Endothelial cell of umbilical vein (primary cell): ENCODE measurements around the gene LPA. TPM values are rescaled to one million over a fixed set of nuclear protein-coding genes. Genes with fewer than 3 reads are reported as not detected.

ENCODE experiments used
- BruUV-seq: library from RNA; stranded (reverse); fragments of 400-500 nt; replicated peaks from 2 replicates; lab custom pipeline; 2021; lab: Mats Ljungman, UMichigan
- CTCF ChIA-PET: fragments of 300-600, 350-600 bp; sonication (Branson Sonifier 250); formaldehyde crosslinking; loops from one replicate; lab custom pipeline; 2021; ENCODE audit warnings: antibody characterized with exemption, inconsistent platforms; lab: Charles Lee
- POLR2A ChIA-PET: fragments of 300-600, 350-600 bp; sonication (Branson Sonifier 250); formaldehyde crosslinking; loops from one replicate; lab custom pipeline; 2021; ENCODE audit warnings: antibody characterized with exemption, inconsistent platforms; lab: Charles Lee
- DNase-seq: peaks from one replicate; pipeline ENCODE4 v3.0.0-alpha.2; 2011; ENCODE audit warnings: low read depth, low spot score
- FAIRE-seq: peaks from 2 replicates; lab custom pipeline; 2011; peaks lifted over from hg19 to GRCh38; lab: Jason Lieb, UNC
- H2AFZ ChIP-seq: 2 replicates; pipeline ENCODE4 v1.6.0; 2012; ENCODE audit warnings: low read depth, low read length, control low read depth, inconsistent platforms
- H3K27ac ChIP-seq: 2 replicates; pipeline ENCODE4 v1.5.1; 2011; ENCODE audit warnings: low read depth, mild to moderate bottlenecking, control low read depth, low read length, moderate library complexity; ENCODE audit not compliant: insufficient read depth
- H3K27me3 ChIP-seq, 2 experiments: 2 replicates each; pipeline versions ENCODE4 v1.6.0 to v1.6.1; 2011; ENCODE audit warnings: low read length in 2 of 2, mixed read lengths in 1 of 2; ENCODE audit not compliant: control insufficient read depth in 2 of 2, insufficient read depth in 2 of 2
- H3K36me3 ChIP-seq, 2 experiments: 2 replicates in 1 of 2; 3 replicates in 1 of 2; pipeline ENCODE4 v1.5.1; 2011; ENCODE audit warnings: low read length in 2 of 2, mild to moderate bottlenecking in 1 of 2, moderate library complexity in 1 of 2; ENCODE audit not compliant: control insufficient read depth in 2 of 2, insufficient read depth in 2 of 2; ENCODE audit errors: extremely low read depth in 1 of 2
- H3K4me1 ChIP-seq: 3 replicates; pipeline ENCODE4 v1.5.1; 2011; ENCODE audit warnings: mild to moderate bottlenecking, low read length; ENCODE audit not compliant: control insufficient read depth, insufficient read depth; ENCODE audit errors: extremely low read depth
- H3K4me2 ChIP-seq: 2 replicates; pipeline ENCODE4 v1.6.1; 2011; ENCODE audit warnings: low read length, control low read depth, mixed read lengths; ENCODE audit not compliant: insufficient read depth
- H3K4me3 ChIP-seq, 3 experiments: fragments of 200-600 bp in 1 of 3; sonication (generic), shearing (Covaris generic) in 1 of 3; replicated peaks in 1 of 3; 2 replicates each; pipeline ENCODE4 v1.5.1; 2011 to 2016; ENCODE audit warnings: control low read depth in 3 of 3, low read length in 3 of 3, mild to moderate bottlenecking in 2 of 3, inconsistent platforms in 1 of 3, low read depth in 1 of 3, moderate library complexity in 1 of 3; ENCODE audit not compliant: insufficient read depth in 1 of 3
- H3K79me2 ChIP-seq: 2 replicates; pipeline ENCODE4 v1.6.0; 2012; ENCODE audit warnings: low read length, inconsistent platforms; ENCODE audit not compliant: control insufficient read depth, insufficient read depth
- H3K9ac ChIP-seq: replicated peaks from 2 replicates; pipeline ENCODE3; 2011; ENCODE audit warnings: low read length, control low read depth; ENCODE audit not compliant: insufficient read depth; ENCODE audit errors: extremely low read depth
- H3K9me1 ChIP-seq: replicated peaks from 3 replicates; pipeline ENCODE4 v1.6.0; 2011; ENCODE audit warnings: mild to moderate bottlenecking, low read length; ENCODE audit not compliant: control insufficient read depth, insufficient read depth; ENCODE audit errors: extremely low read depth
- H3K9me3 ChIP-seq: replicated peaks from 2 replicates; pipeline ENCODE4 v1.5.1; 2012; ENCODE audit warnings: low read length, inconsistent platforms; ENCODE audit not compliant: control insufficient read depth, insufficient read depth
- H4K20me1 ChIP-seq: replicated peaks from 2 replicates; pipeline ENCODE3; 2011; ENCODE audit warnings: mild to moderate bottlenecking, low read length; ENCODE audit not compliant: control insufficient read depth, insufficient read depth; ENCODE audit errors: extremely low read depth
- EZH2 ChIP-seq: IDR thresholded peaks from 2 replicates; pipeline ENCODE4 v1.6.1; 2012; ENCODE audit warnings: borderline replicate concordance, low read depth, mild to moderate bottlenecking, moderate library complexity, low read length, inconsistent platforms; ENCODE audit not compliant: severe bottlenecking
- FOS ChIP-seq: IDR thresholded peaks from 2 replicates; pipeline ENCODE4 v1.6.1; 2011; ENCODE audit warnings: mild to moderate bottlenecking, low read length, moderate library complexity, borderline replicate concordance; ENCODE audit not compliant: insufficient read depth
- GATA2 ChIP-seq: IDR thresholded peaks from 2 replicates; pipeline ENCODE4 v1.7.0; 2011; ENCODE audit warnings: low read depth, mild to moderate bottlenecking, moderate library complexity, mixed read lengths, low read length; ENCODE audit not compliant: insufficient read length, insufficient read depth
- JUN ChIP-seq: IDR thresholded peaks from 2 replicates; pipeline ENCODE4 v1.6.1; 2011; ENCODE audit warnings: borderline replicate concordance, low read depth; ENCODE audit not compliant: insufficient read length, insufficient read depth
- MYC ChIP-seq: IDR thresholded peaks from one replicate; pipeline ENCODE4 v1.6.1; 2011; ENCODE audit warnings: mild to moderate bottlenecking, low read depth, low read length
- POLR2A ChIP-seq: IDR thresholded peaks from 2 replicates; pipeline ENCODE4 v1.6.1; 2012; ENCODE audit warnings: low read depth, mild to moderate bottlenecking, control low read depth, low read length
- POLR2AphosphoS5 ChIP-seq: IDR thresholded peaks from 2 replicates; pipeline ENCODE4 v1.6.1; 2012; ENCODE audit warnings: low read depth, mild to moderate bottlenecking, control low read depth, low read length, moderate library complexity; ENCODE audit not compliant: insufficient read depth
- dilution Hi-C: fragments of 300-500 bp; cut with MboI; formaldehyde crosslinking; loops from one replicate; pipeline ENCODE4 v1.15.0; 2019; ENCODE audit warnings: low sequenced_read_pairs; ENCODE audit not compliant: extremely low pct_ligation_motif_present
- intact Hi-C: fragments of 100-400 bp; cut with micrococcal nuclease; formaldehyde crosslinking; loops from one replicate; pipeline ENCODE4 v1.10.0; 2022
- polyA plus RNA-seq, 4 experiments: library from polyadenylated mRNA; depleted of rRNA in 3 of 4; stranded (reverse) in 3 of 4; unstranded in 1 of 4; fragments of >200 nt; gene quantifications; 2 replicates each; pipeline versions ENCODE4 v1.2.1 to v1.2.3, GENCODE V29; 2011 to 2012; ENCODE audit warnings: missing spikeins in 1 of 4
- total RNA-seq: library from RNA; stranded (reverse); gene quantifications from 2 replicates; pipeline ENCODE4 v1.2.3, GENCODE V29; 2021
- TF ChIP-seq, protein P1 (sequence below), 2 donors: IDR thresholded peaks; 1 replicate in 1 of 2; 2 replicates in 1 of 2; pipeline ENCODE4 v1.5.1; 2011; ENCODE audit warnings: low read length in 2 of 2, mild to moderate bottlenecking in 2 of 2, moderate library complexity in 2 of 2, control low read depth in 1 of 2, inconsistent platforms in 1 of 2, low read depth in 1 of 2; ENCODE audit not compliant: insufficient read depth in 1 of 2; ENCODE audit errors: extremely low read depth in 1 of 2
- TF ChIP-seq, protein P2 (sequence below): IDR thresholded peaks from 2 replicates; pipeline ENCODE4 v1.6.1; 2011; ENCODE audit not compliant: insufficient read depth, insufficient read length

Gene LPA
- total and polyA plus RNA-seq, 2 donors (not counting 3 experiments of a cell fraction or from before 2014, with no cell fraction given), result not detected

DNA sequence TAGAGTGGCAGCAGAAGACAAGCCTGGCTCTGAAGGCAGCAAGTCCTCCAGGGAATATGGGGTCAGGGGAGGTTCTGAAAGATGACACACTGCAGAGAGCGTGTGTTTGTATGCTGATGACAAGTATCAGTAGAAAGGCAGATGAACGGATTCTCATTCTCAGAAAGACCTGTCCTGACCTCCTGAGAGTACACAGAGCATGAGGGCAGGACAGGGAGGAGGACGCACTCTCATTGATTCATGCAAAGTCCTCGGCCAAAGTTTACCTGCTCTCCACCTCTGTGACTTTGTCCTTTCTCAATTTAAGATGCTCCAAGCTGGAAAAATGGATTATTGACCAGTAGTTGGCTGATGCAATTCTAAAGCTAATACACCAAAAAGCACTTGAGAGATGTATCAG lies 156.7 kb downstream of the LPA start:
- BruUV-seq, result no TSS peak
- ChIA-PET CTCF (interaction anchor here (2.3 kb wide), 1 partner anchor 13 kb away, joined by 6 read pairs; no protein-coding TSS in a partner anchor), POLR2A (no interaction called here)
- no peak for DNase-seq
- dilution Hi-C loops, result no loop called here
- H3K4me1 ChIP-seq, result no peaks in the 10 kb centered on the region
- H3K9ac ChIP-seq, result no peak overlapping the region
- intact Hi-C loops, result no loop called here
- H3K9me1 ChIP-seq, result no peaks in the 10 kb centered on the region
- no peaks in the 10 kb centered on the region for H4K20me1 ChIP-seq
- H3K4me2 ChIP-seq, result no peak overlapping the region
- H3K27me3 ChIP-seq, result no peaks in the 10 kb centered on the region
- no peak overlapping the region for H2AFZ ChIP-seq
- FAIRE-seq, result no peak
- no peak overlapping the region for H3K4me3 ChIP-seq
- H3K79me2 ChIP-seq, result no peaks in the 10 kb centered on the region
- H3K27ac ChIP-seq, result no peak overlapping the region
- no peak for TF ChIP-seq EZH2
- TF ChIP-seq MYC, result no peak
- TF ChIP-seq, protein P1, sequence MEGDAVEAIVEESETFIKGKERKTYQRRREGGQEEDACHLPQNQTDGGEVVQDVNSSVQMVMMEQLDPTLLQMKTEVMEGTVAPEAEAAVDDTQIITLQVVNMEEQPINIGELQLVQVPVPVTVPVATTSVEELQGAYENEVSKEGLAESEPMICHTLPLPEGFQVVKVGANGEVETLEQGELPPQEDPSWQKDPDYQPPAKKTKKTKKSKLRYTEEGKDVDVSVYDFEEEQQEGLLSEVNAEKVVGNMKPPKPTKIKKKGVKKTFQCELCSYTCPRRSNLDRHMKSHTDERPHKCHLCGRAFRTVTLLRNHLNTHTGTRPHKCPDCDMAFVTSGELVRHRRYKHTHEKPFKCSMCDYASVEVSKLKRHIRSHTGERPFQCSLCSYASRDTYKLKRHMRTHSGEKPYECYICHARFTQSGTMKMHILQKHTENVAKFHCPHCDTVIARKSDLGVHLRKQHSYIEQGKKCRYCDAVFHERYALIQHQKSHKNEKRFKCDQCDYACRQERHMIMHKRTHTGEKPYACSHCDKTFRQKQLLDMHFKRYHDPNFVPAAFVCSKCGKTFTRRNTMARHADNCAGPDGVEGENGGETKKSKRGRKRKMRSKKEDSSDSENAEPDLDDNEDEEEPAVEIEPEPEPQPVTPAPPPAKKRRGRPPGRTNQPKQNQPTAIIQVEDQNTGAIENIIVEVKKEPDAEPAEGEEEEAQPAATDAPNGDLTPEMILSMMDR (IDR thresholded peaks at IDR 0.05; ENCODE audit: extremely low read depth in 1 of 2, insufficient read depth in 1 of 2, low read depth in 1 of 2, low read length in 2 of 2), result no peak
- no peak for TF ChIP-seq GATA2
- TF ChIP-seq FOS, result no peak
- TF ChIP-seq JUN, result no peak
- TF ChIP-seq POLR2AphosphoS5, result no peak
- TF ChIP-seq, protein P2, sequence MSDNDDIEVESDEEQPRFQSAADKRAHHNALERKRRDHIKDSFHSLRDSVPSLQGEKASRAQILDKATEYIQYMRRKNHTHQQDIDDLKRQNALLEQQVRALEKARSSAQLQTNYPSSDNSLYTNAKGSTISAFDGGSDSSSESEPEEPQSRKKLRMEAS, result no peak
- TF ChIP-seq POLR2A, result no peak
- H3K9me3 ChIP-seq, result no peaks in the 10 kb centered on the region
- no peaks in the 10 kb centered on the region for H3K36me3 ChIP-seq
